ENCODE results near the gene CLIC4.
"Not testable (repeated sequence)": the region's sequence is repeated elsewhere in the genome, so short reads cannot be mapped to it uniquely, and the experiment has no call there.

Gene CLIC4

GRCh38 chr1:24748191-24749121 is 3.2 kb downstream of the CLIC4 start:
- no peak for DNase-seq

GRCh38 chr1:24749252-24749651 is 4.0 kb downstream of the CLIC4 start:
- DNase-seq, result no peak

- DNase-seq, result no peak
These were observed 4.6 kb downstream of the CLIC4 start for GRCh38 chr1:24749886-24750285.

- DNase-seq, result no peak
These were observed 6.6 kb downstream of the CLIC4 start for GRCh38 chr1:24751833-24752232.

- DNase-seq, result no peak
These were observed 7.1 kb downstream of the CLIC4 start for GRCh38 chr1:24752305-24752704.

- no peak for DNase-seq
These were observed 9.0 kb downstream of the CLIC4 start for GRCh38 chr1:24754229-24754628.

GRCh38 chr1:24755323-24755722 is 10.1 kb downstream of the CLIC4 start:
- DNase-seq, result not testable (repeated sequence)

- no peak for DNase-seq
These were observed 11.1 kb downstream of the CLIC4 start for GRCh38 chr1:24756395-24756794.

- DNase-seq, result no peak
These were observed 14.2 kb downstream of the CLIC4 start for GRCh38 chr1:24759492-24759891.

- no peak for DNase-seq
These were observed 16.3 kb downstream of the CLIC4 start for GRCh38 chr1:24761582-24761981.

GRCh38 chr1:24762133-24762676 is 17.0 kb downstream of the CLIC4 start:
- no peak for DNase-seq

GRCh38 chr1:24763671-24764070 is 18.4 kb downstream of the CLIC4 start:
- DNase-seq, result no peak

- DNase-seq, result no peak
These were observed 19.2 kb downstream of the CLIC4 start for GRCh38 chr1:24764439-24764838.

- no peak for DNase-seq
These were observed 19.6 kb downstream of the CLIC4 start for GRCh38 chr1:24764848-24765247.

GRCh38 chr1:24765308-24765988 is 20.2 kb downstream of the CLIC4 start:
- no peak for DNase-seq

GRCh38 chr1:24767351-24767750 is 22.1 kb downstream of the CLIC4 start:
- no peak for DNase-seq

- no peak for DNase-seq
These were observed 23.8 kb downstream of the CLIC4 start for GRCh38 chr1:24768873-24769605.

- DNase-seq, result no peak
These were observed 24.7 kb downstream of the CLIC4 start for GRCh38 chr1:24769656-24770651.

- no peak for DNase-seq
These were observed 25.6 kb downstream of the CLIC4 start for GRCh38 chr1:24770881-24771280.

GRCh38 chr1:24771574-24771973 is 26.3 kb downstream of the CLIC4 start:
- no peak for DNase-seq

- DNase-seq, result no peak
These were observed 28.4 kb downstream of the CLIC4 start for GRCh38 chr1:24773618-24774017.

GRCh38 chr1:24775348-24775747 is 30.1 kb downstream of the CLIC4 start:
- no peak for DNase-seq

All from activated naive CD4-positive, alpha-beta T cell (primary cell).